ENCODE results near the gene CAPN2.
A peak's percentile ranks its signal among the peaks of the same experiment; 100 is the strongest.
"Not testable (repeated sequence)": the region's sequence is repeated elsewhere in the genome, so short reads cannot be mapped to it uniquely, and the experiment has no call there.

Gene CAPN2

GRCh38 chr1:223739366-223740037, 27.2 kb downstream of the CAPN2 start:
- ATAC-seq = no peak

- ATAC-seq = not testable (repeated sequence)
These were observed 27.8 kb downstream of the CAPN2 start for GRCh38 chr1:223740038-223740736.

- no peak for ATAC-seq
These were observed 29.5 kb downstream of the CAPN2 start for GRCh38 chr1:223741861-223742260.

- ATAC-seq = no peak
These were observed 30.6 kb downstream of the CAPN2 start for GRCh38 chr1:223742856-223743517.

GRCh38 chr1:223745731-223746130, 33.4 kb downstream of the CAPN2 start:
- no peak for ATAC-seq

GRCh38 chr1:223747838-223748335, 35.5 kb downstream of the CAPN2 start:
- peak; percentile 28 to 38 for ATAC-seq

- ATAC-seq = peak; percentile 44 to 62
These were observed 36.0 kb downstream of the CAPN2 start for GRCh38 chr1:223748405-223748772.

GRCh38 chr1:223748773-223749733, 36.7 kb downstream of the CAPN2 start:
- ATAC-seq = peak; percentile 78 to 79

GRCh38 chr1:223750730-223751570, 38.6 kb downstream of the CAPN2 start:
- no peak for ATAC-seq

- no peak for ATAC-seq
These were observed 39.4 kb downstream of the CAPN2 start for GRCh38 chr1:223751696-223752095.

GRCh38 chr1:223752721-223753515, 40.6 kb downstream of the CAPN2 start:
- ATAC-seq = no peak

GRCh38 chr1:223754681-223755431, 42.5 kb downstream of the CAPN2 start:
- ATAC-seq = no peak

- ATAC-seq = no peak
These were observed 43.1 kb downstream of the CAPN2 start for GRCh38 chr1:223755432-223755792.

- no peak for ATAC-seq
These were observed 43.8 kb downstream of the CAPN2 start for GRCh38 chr1:223755992-223756775.

GRCh38 chr1:223756806-223757700, 44.7 kb downstream of the CAPN2 start:
- ATAC-seq = no peak

GRCh38 chr1:223758734-223759133, 46.4 kb downstream of the CAPN2 start:
- ATAC-seq = no peak

- no peak for ATAC-seq
These were observed 46.9 kb downstream of the CAPN2 start for GRCh38 chr1:223759273-223759672.

- ATAC-seq = no peak
These were observed 48.5 kb downstream of the CAPN2 start for GRCh38 chr1:223760833-223761232.

All from activated CD4-positive, CD25-positive, alpha-beta regulatory T cell treated with anti-CD3 and anti-CD28 coated beads, Interleukin-2, amount 50 U/mL, for 24 hours (primary cell).